ENCODE measurements around the gene PLP2. TPM values are rescaled to one million over a fixed set of nuclear protein-coding genes. Genes with fewer than 3 reads are reported as not detected.

PLP2 gene
- total RNA-seq, 4 donors from 2014 or later = 6.2 to 25.7 (median 14.6) TPM

DNA sequence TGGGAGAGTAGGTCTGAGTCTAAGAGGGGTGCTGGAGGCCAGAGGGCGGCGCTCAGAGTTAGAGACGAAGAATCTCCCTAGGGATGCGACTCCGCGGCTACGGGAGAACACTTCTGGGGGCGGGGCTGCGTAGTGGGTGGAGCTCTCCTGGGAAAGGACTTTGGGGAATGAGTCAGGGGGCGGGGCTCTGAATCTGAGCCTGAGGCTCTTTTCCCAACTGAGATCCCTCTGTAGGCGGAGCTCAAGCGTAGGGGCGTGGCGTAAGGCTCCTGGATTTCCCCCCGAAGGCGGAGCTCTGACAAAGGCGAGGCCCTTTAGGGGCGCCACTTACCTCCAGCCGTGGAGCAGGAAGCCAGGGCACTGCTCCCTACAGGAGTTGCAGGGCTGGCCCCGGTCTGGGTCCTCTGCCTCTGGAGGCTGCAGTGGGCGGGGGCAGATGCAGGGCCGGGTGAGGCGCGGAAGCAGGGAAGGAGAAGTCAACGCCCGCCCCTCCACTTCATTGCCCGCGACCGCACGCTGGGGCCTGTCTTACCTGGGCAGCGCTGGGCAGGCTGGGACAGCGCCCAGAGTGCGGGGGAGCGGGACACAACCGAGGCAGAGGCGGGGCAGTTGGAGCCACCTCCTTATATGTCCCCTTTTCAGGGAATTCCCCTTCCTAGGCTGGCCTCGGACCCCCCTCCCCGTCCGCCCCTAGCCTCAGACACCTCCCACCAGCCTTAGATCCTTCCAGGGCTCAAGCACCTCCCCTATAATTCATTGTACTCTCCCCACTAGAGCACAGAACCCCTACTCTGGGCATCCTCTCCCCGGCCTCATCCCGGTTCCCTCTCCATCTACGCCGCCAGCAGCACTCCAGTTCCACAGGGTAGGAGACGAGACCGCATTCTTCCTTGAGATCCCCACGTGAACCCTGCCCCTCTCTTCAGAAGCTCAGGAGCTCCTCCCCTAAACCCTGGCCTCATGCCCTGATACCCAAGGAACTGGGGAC is 12.9 kb downstream of the PLP2 start:
- Histone ChIP-seq H3K36me3 (peaks cover 0 to 4% of the 10 kb centered on the region in 2 donors), H3K4me3 (replicated peaks in 1 of 3) (peak overlapping the region in 1 of 3 donors; percentile 36), H3K4me1 (no peaks in the 10 kb centered on the region), H3K9me3 (no peaks in the 10 kb centered on the region), H3K27me3 (no peaks in the 10 kb centered on the region), H3K27ac (peak overlapping the region in 2 of 3 donors; percentile 58 to 70)
- WGBS, 2 donors = 14 to 22% methylated on average over 8 to 13 of the region's 46 CpGs
- peak; percentile 37 to 69 for TF ChIP-seq POLR2A (IDR thresholded peaks at IDR 0.05)
- TF ChIP-seq, protein P1, sequence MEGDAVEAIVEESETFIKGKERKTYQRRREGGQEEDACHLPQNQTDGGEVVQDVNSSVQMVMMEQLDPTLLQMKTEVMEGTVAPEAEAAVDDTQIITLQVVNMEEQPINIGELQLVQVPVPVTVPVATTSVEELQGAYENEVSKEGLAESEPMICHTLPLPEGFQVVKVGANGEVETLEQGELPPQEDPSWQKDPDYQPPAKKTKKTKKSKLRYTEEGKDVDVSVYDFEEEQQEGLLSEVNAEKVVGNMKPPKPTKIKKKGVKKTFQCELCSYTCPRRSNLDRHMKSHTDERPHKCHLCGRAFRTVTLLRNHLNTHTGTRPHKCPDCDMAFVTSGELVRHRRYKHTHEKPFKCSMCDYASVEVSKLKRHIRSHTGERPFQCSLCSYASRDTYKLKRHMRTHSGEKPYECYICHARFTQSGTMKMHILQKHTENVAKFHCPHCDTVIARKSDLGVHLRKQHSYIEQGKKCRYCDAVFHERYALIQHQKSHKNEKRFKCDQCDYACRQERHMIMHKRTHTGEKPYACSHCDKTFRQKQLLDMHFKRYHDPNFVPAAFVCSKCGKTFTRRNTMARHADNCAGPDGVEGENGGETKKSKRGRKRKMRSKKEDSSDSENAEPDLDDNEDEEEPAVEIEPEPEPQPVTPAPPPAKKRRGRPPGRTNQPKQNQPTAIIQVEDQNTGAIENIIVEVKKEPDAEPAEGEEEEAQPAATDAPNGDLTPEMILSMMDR (IDR thresholded peaks at IDR 0.05) = no peak
- peak; percentile 90 to 91 for DNase-seq
- intact Hi-C loops (cut with DNase I) = no loop called here

DNA sequence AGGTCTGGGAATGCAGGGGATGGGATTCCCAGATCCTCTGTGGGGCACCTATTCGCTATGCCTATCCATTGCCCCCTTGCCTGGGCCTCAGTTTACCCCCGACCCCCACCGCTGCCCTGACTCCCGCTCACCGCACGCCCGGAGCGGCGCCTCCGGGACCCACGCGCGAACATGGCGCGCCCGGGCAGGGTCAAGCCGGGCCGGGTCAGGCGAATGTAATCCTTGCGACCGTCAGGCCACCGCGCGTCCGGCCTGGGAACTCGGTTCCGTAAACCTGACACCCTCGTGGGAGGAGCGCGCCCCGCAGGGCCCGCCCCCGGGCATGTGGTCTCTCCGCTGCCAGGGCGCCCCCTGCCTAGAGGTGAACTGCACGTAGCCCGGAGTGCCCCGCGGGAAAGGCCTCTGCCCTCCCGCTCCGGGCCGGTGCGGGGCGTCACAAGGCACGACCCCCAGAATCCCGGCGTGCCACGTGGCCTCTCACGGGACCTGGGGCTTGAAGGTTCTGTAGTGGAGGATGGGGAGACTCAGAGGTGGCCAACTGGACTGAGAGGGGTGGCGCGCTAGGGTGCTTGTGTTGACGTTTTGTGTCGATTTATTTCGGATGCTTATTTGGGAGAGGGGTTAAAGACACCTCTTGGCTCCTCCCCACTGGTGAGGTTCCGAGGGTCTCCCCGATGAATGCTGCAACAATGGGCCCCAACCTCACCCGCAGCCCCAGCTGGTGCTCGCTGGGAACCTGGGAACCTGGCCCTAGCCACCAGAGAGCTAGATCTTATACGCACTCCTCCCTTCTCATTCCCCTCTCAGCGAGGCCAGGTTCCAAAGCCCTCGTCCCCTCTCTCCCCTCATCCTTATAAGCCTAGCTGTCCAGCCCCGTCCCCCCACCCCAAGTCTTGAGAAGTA is 14.7 kb downstream of the PLP2 start, which contains the start of gene PRICKLE3:
Gene PRICKLE3, minus strand, starts transcription at position 249 of the 903 bp plus-strand sequence. Its CDS starts 76 bp downstream, at position 173.
- Histone ChIP-seq H3K36me3 (peaks cover 0 to 4% of the 10 kb centered on the region in 2 donors), H3K27ac (peak within 1 kb of the TSS; percentile 58 to 74 (median 68)), H3K9me3 (no peaks in the 10 kb centered on the region), H3K4me1 (no peaks in the 10 kb centered on the region), H3K4me3 (replicated peaks in 1 of 3) (peak within 1 kb of the TSS in 2 of 3 donors; percentile 23 to 36), H3K27me3 (no peaks in the 10 kb centered on the region)
- peak in 1 of 2 donors; percentile 78 for TF ChIP-seq POLR2A (IDR thresholded peaks at IDR 0.05)
- TF ChIP-seq, protein P1 (IDR thresholded peaks at IDR 0.05) = peak in 3 of 6 experiments; percentile 23 to 46 (median 23)
- intact Hi-C loops (cut with DNase I) = no loop called here
- 15 to 35% methylated on average over 11 to 22 of the region's 62 CpGs for WGBS, 2 donors
- peak; percentile 87 for DNase-seq

DNA sequence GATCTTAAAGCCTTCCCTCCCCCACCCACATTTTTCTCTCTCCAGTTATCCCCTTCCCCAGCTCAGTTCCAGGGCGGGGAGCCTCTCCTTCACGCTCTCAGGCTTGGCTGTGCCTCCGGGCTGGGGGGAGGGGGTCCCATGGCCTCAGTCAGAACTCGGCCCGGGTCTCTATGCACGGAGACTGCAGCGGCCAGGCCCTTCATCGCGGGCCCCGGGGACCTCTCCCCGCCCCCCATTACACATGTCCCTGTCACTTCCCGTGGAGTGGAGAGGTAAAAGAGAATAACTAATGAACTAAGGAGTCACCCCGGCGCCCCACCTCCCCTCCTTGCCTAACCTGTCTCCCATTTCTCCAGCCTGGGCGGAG is 15.3 kb downstream of the PLP2 start:
- DNase-seq = peak; percentile 24 to 25
- no peaks in the 10 kb centered on the region for H3K27me3 ChIP-seq
- 40 to 42% methylated on average over 2 to 14 of the region's 15 CpGs for WGBS, 2 donors
- intact Hi-C loops (cut with DNase I) = no loop called here
- no peaks in the 10 kb centered on the region for H3K4me1 ChIP-seq
- H3K9me3 ChIP-seq = no peaks in the 10 kb centered on the region
- no peak overlapping the region for H3K4me3 ChIP-seq (replicated peaks in 1 of 3)
- peak overlapping the region; percentile 58 to 74 (median 68) for H3K27ac ChIP-seq
- TF ChIP-seq, protein P1 (IDR thresholded peaks at IDR 0.05) = no peak
- TF ChIP-seq POLR2A (IDR thresholded peaks at IDR 0.05) = no peak
- H3K36me3 ChIP-seq = peaks cover 0 to 4% of the 10 kb centered on the region in 2 donors

DNA sequence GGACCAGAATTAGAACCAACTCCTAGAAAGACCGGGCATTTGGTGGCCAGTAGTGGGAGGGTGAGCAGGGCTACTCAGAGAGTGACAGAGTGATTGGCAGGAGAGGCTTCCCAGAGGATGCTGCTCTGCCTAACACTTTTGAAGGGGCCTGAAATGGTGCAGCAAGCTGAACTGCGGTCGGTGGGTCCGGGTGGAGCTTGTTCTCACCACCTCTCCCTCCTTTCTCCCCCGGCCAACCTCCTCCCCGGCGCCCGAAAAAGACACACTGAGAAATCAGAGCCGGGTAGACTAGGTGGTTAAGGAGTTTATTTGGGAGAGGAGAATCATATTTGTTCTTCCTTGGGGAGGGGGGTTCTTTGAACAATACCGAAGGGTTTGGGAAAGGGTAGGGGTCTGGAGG is 15.8 kb downstream of the PLP2 start:
- WGBS, 2 donors = 72 to 73% methylated on average over 7 to 10 of the region's 10 CpGs
- Histone ChIP-seq H3K27ac (no peak overlapping the region), H3K36me3 (peaks cover 0 to 4% of the 10 kb centered on the region in 2 donors), H3K4me3 (replicated peaks in 1 of 3) (no peak overlapping the region), H3K9me3 (no peaks in the 10 kb centered on the region), H3K4me1 (peaks cover 0 to 2% of the 10 kb centered on the region in 2 donors), H3K27me3 (no peaks in the 10 kb centered on the region)
- DNase-seq = no peak
- intact Hi-C loops (cut with DNase I) = no loop called here
- TF ChIP-seq, protein P1 (IDR thresholded peaks at IDR 0.05) = no peak
- no peak for TF ChIP-seq POLR2A (IDR thresholded peaks at IDR 0.05)

Data from thyroid gland (tissue), 4 donors.